Erythroblast (primary cell): Measurements from ENCODE around the gene FAM107B.
A peak's percentile ranks its signal among the peaks of the same experiment; 100 is the strongest.
"Not testable (repeated sequence)": the region's sequence is repeated elsewhere in the genome, so short reads cannot be mapped to it uniquely, and the experiment has no call there.

Source experiments
- DNase-seq, 2 experiments: peaks; one replicate each; lab custom pipeline; 2025; lab: John Stamatoyannopoulos, UW
- GATA1 ChIP-seq: IDR thresholded peaks from 2 replicates; pipeline ENCODE4 v1.6.1; 2011; ENCODE audit warnings: low read depth, mild to moderate bottlenecking, control low read depth, low read length, moderate library complexity
- POLR2A ChIP-seq: IDR thresholded peaks from 2 replicates; pipeline ENCODE4 v1.6.1; 2011; ENCODE audit warnings: mild to moderate bottlenecking, low read length

The FAM107B gene

DNA sequence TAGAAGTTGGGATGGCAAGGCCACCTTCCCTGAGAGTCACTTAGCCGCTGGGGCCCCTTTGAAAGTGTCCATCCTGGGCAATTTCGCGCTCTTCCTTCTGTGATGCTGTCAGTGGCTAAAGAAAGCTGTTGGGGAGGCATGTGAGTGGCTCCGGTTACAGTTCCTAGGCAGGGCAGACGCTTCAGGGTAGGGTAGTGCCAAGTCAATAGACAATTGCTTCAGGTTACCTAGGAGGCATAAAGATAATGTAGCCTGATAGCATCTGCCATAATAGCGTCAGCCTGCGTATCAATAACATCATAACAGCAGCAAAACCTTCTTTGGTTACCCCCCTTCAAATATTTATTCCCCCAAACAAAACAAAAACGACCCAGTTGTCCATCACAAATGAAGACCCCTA lies at the start of gene FAM107B:
Gene FAM107B (minus strand): TSS at position 101 of the 400 bp plus-strand sequence. CDS start 234 bp downstream, outside the sequence.
- DNase-seq: no peak
- TF ChIP-seq POLR2A (no peak), GATA1 (no peak)

DNA sequence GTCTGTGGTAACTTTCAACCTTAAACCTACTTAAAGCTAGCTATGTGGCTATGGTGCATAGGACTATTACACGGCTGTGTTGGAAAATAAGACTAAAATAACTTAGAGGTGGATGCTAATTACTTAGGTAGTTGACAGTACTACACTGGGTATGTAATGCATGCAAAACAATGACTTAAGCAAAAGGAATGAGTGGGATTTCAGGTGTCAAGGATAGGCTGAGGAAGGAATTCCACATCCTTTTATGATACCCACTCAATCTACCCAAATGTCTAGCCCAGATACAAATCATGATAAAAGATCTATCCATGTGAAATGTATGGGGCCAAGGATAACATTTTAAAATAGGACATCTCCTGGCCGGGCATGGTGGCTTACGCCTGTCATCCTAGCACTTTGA lies 49.3 kb upstream of the FAM107B start:
- TF ChIP-seq GATA1 (no peak), POLR2A (no peak)
- no peak for DNase-seq

DNA sequence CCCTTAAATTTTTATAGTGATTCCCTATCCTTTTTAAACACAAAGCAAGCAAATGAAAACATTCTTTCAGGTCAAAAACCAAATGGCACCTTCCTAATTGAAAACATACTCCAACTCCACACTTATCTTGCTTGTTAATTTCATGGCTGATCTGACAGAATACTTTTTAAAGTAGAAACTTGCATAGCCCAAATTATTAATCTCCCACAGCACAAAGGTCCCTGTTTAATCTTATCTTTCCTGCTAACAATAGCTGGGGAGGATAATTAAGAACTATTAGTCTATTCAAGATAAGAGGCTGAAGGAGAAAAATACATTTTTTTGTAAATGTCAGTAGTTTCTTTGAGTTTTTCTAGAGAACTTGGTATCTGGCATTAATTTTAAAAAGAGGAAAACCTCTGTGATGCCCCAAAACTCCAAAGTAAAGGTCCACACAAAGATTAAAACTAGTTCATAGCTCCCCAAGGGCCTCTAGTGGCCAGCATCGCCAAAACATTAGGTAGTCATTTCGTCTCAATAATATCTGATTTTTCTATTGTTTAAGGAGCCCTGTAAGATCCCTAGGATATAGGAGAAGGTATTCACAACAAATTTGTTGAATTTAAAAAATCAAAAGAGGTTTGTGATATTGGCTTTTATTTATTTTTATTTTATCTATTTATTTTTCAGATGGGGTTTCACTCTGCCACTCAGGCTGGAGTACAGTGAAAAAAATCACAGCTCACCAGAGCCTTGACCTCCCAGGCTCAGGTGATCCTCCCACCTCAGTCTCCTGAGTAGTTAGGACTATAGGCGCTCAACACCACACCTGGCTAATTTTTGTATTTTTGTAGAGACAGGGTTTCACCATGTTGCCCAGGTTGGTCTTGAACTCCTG lies 48.4 kb upstream of the FAM107B start:
- DNase-seq: peak; percentile 23 to 25

DNA sequence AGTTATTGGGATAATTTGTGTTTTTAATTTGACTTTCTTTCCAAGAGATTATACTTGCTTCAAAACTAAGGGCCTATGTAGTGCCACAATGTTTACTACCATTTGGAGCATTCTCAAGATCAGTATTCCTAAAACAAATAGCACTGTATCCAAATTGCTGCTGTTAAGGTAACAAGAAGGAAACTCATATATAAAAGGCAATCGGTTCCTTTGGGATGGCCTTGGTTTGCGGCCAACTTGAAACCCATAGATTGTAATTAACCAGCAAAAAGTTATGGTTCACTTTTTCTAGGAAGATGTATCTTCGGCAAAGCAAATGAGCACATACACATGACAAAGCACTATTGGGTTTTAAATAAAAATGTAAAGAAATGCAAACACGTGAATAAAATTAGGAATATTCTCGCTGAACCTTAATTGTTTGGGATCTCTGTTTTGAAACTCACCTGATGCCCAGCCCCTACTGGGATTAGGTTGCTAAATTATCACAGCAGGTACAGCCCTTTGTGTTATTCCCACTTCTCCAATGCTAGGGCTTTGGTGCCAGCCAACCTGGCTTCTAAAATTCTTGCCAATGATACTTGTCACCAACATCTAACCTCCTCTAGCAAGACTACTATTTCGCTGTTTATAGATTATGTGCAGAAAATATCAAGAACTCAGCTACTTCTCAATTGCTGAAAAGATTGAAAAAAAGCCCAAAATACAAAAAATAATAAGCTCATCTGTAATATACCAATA lies 47.1 kb upstream of the FAM107B start:
- no peak for TF ChIP-seq POLR2A
- TF ChIP-seq GATA1: no peak

More for the DNA sequence above, 48.4 kb upstream of the FAM107B start:
- TF ChIP-seq GATA1 (no peak), POLR2A (no peak)

DNA sequence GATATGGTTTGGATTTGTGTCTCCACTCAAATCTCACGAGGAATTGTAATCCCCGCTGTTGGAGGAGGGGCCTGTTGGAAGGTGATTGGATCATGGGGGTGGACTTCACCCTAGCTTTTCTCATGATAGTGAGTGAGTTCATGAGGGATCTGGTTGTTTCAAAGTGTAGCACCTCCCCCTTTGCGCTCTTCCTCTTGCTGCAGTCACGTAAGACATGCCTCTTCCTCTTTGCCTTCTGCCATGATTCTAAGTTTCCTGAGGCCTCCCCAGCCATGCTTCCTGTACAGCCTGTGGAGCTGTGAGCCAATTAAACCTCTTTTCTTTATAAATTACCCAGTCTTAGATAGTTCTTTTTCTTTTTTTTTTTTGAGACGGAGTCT lies 46.1 kb upstream of the FAM107B start:
- TF ChIP-seq GATA1: no peak
- TF ChIP-seq POLR2A: no peak

More for the DNA sequence above, 47.1 kb upstream of the FAM107B start:
- DNase-seq: no peak

DNA sequence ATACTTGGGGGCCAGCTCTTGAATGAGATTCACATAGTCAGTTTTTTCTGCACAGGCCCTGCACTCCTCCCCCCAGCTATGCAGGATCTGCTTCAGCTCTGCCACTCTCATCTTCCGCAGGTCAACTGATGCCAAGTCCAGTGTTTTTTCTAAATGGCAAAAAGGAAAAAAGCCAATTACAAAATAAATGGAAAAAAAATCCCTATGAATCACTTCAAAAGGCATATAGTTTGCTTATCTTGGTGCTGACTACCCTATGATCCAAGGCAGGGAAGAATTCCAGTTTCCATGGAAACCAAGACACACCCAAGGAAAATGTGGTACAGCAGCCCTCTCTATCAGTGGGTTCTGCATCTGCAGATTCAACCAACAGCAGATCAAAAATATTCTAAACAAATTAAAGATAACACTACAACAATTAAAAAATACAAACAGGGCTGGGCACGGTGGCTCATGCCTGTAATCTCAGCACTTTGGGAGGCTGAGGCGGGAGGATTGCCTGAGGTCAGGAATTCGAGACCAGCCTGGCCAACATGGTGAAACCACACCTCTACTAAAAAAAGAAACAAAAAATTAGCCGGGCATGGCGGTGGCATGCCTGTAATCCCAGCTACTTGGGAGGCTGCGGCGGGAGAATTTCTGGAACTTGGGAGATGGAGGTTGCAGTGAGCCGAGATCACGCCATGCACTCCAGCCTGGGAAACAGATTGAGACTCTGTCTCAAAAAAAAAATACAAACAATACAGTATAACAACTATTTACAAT lies 45.5 kb upstream of the FAM107B start:
- TF ChIP-seq POLR2A: no peak
- no peak for TF ChIP-seq GATA1
- no peak for DNase-seq

More for the DNA sequence above, 46.1 kb upstream of the FAM107B start:
- no peak for DNase-seq

DNA sequence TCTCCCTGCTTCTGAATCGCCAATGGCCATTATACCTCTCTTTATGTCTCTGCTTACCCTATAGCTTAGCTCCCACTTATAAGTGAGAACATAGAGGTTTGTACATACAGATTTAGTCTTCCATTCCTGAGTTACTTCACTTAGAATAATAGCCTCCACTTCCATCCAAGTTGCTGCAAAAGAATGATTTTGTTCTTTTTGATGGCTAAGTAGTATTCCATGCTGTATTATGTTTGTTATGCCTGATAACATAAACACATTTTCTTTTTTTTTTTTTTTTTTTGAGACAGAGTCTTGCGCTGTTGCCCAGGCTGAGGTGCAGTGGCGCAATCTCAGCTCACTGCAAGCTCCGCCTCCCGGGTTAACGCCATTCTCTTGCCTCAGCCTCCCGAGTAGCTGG lies 42.0 kb upstream of the FAM107B start:
- not testable (repeated sequence) for DNase-seq

DNA sequence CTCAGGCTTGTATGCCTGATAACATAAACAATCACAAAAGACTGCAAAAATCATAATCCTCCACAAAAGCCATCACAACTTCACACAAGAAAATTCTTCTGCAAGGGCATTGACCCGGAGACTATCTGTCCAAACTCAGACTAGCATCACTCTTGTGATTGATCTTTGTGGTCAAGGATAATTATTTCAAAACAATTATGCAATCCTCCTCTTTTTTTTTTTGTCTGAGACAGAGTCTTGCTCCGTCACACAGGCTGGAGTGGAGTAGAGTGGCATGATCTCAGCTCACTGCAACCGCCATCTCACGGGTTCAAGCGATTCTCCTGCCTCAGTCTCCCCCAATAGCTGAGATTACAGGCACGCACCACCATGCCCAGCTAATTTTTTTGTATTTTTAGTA lies 41.0 kb upstream of the FAM107B start:
- no peak for DNase-seq

DNA sequence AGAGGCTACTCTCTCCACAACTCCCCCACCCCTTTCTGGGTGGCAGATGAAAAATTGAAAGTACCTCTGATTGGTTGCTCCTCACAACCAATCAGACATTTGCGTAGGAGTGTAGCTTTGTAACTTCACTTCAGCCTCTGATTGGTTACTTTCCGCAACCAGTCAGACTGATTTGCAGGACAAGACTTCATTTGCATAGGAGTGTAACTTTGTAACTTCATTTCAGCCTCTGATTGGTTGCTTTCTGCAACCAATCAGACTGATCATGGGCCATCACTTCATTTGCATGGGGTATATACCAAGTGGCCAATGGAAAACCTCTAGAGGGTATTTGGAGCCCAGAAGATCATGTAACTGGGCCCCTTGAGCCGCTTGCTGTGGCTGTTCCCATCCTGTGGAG lies 37.6 kb upstream of the FAM107B start:
- no peak for TF ChIP-seq POLR2A
- no peak for TF ChIP-seq GATA1
- DNase-seq: peak in 1 of 2 experiments; percentile 4

More for the DNA sequence above, 41.0 kb upstream of the FAM107B start:
- TF ChIP-seq POLR2A: no peak
- TF ChIP-seq GATA1: no peak

DNA sequence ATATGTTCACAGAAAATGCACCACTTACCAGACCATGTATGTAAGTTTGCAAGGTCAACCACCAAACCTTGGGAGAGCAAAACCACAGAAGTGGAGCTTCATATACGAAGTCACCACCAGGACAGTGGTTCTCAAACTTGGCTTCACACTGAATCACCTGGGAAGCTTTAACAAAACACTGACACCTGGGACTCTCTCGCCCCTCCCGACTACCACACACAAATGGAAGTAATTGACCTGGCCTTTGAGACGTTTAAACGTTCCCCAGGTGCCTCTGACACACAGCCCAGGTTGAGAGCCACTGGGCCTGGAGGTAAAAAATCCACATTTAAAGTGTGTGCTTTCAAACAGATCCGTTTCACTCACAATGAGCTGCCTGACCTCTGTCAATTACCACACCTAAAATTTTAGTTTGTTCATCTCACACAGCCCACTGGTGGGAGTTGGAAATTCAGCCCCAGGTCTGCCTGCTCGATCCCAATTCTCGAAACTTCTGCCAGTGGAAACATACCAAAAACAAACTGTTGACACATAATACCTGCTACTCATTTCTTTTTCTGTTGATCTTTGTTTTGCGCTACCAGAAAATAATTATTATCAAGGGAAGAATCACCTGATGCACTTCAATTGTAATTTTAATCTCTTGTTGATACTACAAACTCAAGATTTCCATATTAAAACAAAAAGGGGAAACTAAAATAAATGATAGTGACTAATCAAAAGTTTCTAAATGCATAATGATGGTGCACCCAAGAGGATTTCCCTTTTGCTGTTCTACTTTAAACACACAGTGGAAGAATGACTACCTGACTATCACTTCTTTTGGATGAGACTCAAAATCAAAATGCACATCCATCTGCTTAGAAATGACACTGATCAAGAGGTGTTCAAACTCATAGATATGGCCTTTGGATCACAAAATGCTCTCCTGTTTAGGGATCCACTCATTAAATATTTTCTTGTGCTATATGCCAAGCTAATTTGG lies 36.6 kb upstream of the FAM107B start:
- no peak for DNase-seq
- no peak for TF ChIP-seq POLR2A
- TF ChIP-seq GATA1: no peak

DNA sequence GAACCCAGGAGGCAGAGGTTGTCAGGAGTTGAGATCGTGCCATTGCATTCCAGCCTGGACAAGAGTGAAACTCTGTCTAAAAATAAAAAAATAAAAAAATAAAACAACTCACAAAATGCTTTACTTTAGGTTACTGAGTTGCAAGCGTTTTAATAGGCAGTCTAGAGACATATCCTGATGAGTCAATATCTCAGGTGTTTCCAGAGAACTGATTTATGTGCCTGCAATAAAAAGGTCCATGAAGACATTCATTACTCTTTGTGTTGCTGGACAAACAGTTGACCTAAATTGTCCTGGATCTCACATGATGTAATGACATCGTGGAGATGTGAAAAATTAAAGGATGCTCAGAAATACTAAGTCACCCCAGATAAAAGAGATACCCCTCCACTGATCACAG lies 31.6 kb upstream of the FAM107B start:
- TF ChIP-seq POLR2A (no peak), GATA1 (no peak)

DNA sequence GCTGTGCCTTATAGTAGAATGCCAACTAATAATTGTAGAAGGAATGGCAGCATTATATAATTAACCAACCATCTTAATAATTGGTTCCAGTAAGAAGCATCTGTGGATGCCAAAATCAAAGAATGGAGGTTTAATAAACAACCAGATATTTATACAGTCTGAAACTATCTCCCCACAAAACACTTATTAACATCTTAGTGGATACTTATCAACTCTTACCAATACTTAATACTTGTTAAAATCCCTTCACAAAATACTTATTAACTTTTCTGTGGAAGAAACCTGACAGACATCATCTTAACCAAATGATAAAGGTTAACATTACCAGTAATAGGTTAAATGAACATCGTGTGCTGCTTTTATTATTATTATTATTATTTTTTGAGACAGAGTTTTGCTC lies 29.1 kb upstream of the FAM107B start:
- TF ChIP-seq GATA1 (no peak), POLR2A (no peak)

More for the DNA sequence above, 31.6 kb upstream of the FAM107B start:
- DNase-seq: no peak

DNA sequence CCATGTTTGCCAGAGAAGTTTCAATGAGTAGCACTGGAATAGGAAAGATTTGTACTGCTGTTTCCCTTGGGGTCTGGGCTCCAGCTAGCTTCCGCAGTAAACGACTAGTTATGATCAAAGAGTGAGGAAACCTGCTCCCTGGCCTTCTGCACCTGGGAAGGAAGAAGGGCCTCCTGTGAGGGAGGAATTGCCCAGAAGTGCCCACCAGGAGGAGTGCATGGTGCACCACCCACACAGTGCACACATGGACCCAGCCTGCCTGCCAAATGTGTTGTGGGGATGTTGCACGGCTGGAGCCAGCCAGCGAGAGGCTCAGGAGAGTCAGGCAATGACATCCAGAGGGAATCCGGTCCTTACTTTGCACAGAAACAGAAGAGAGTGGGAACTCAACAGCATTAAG lies 27.0 kb upstream of the FAM107B start:
- TF ChIP-seq GATA1: no peak
- no peak for TF ChIP-seq POLR2A
- DNase-seq: peak; percentile 7 to 10

More for the DNA sequence above, 29.1 kb upstream of the FAM107B start:
- DNase-seq: no peak

DNA sequence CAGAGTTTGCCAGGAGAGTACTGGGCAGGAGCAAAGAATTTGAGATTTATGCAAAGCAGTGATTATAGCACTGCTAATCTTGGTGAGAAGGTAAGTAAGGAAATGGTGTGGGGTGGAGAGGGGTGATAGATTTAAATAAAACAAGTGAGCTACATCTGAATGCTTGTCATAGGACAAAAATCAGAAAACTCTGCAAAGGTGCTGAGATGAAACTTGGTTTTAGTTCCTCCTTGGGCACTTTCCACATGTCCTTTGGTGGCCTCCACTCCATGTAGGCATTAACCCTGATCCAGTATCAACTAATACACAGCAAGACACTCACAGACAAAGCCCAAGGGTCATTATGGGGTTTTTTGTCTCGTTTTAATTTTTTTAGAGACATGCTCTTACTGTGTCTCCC lies 25.7 kb upstream of the FAM107B start:
- no peak for DNase-seq
- TF ChIP-seq POLR2A: no peak
- no peak for TF ChIP-seq GATA1
